Mesenchymal stem cell (in vitro differentiated cells and primary cell): ENCODE results near the gene BMI1.

Experiments
- DNase-seq: peaks from one replicate; pipeline ENCODE4 v3.0.0-alpha.2; 2013
- H2AFZ ChIP-seq: one replicate; pipeline ENCODE4 v1.6.1; 2013; ENCODE audit warnings: low read depth, mild to moderate bottlenecking, control low read depth, inconsistent platforms, low read length, moderate library complexity
- H2AK5ac ChIP-seq: 2 replicates; pipeline ENCODE4 v1.6.1; 2013; ENCODE audit warnings: low read length, moderate library complexity, mild to moderate bottlenecking, inconsistent platforms; ENCODE audit not compliant: severe bottlenecking
- H2BK120ac ChIP-seq: one replicate; pipeline ENCODE4 v1.6.1; 2013; ENCODE audit warnings: low read depth, mild to moderate bottlenecking, inconsistent platforms, low read length, moderate library complexity
- H2BK12ac ChIP-seq, 2 experiments: one replicate each; pipeline ENCODE4 v1.6.1; 2013; ENCODE audit warnings: inconsistent platforms in 2 of 2, low read length in 2 of 2, mild to moderate bottlenecking in 2 of 2, moderate library complexity in 2 of 2, control low read depth in 1 of 2
- H2BK15ac ChIP-seq: one replicate; pipeline ENCODE4 v1.6.1; 2013; ENCODE audit warnings: mild to moderate bottlenecking, low read depth, inconsistent platforms; ENCODE audit not compliant: poor library complexity, severe bottlenecking
- H2BK5ac ChIP-seq: 2 replicates; pipeline ENCODE4 v1.6.1; 2013; ENCODE audit warnings: low read depth, mild to moderate bottlenecking, low read length, control low read depth, inconsistent platforms; ENCODE audit not compliant: poor library complexity, severe bottlenecking
- H3K14ac ChIP-seq, 2 experiments: one replicate each; pipeline ENCODE4 v1.6.1; 2013; ENCODE audit warnings: inconsistent platforms in 2 of 2, low read length in 2 of 2, control low read depth in 1 of 2, mild to moderate bottlenecking in 1 of 2, moderate library complexity in 1 of 2
- H3K18ac ChIP-seq, 2 experiments: one replicate each; pipeline ENCODE4 v1.6.1; 2013; ENCODE audit warnings: inconsistent platforms in 2 of 2, low read length in 2 of 2, control low read depth in 1 of 2, low read depth in 1 of 2, mild to moderate bottlenecking in 1 of 2
- H3K23ac ChIP-seq, 2 experiments: one replicate each; pipeline ENCODE4 v1.6.1; 2013; ENCODE audit warnings: inconsistent platforms in 2 of 2, low read length in 2 of 2, mild to moderate bottlenecking in 2 of 2, moderate library complexity in 2 of 2, control low read depth in 1 of 2
- H3K27ac ChIP-seq: 2 replicates; pipeline ENCODE4 v1.5.1; 2013; ENCODE audit warnings: mild to moderate bottlenecking, moderate library complexity, low read length, control low read depth, inconsistent platforms; ENCODE audit not compliant: poor library complexity, severe bottlenecking
- H3K27me3 ChIP-seq, 2 experiments: 2 replicates each; pipeline versions ENCODE4 v1.6.1 to v1.7.0; 2013; ENCODE audit warnings: low read length in 2 of 2, mild to moderate bottlenecking in 2 of 2, moderate library complexity in 2 of 2, control low read depth in 1 of 2, inconsistent platforms in 1 of 2; ENCODE audit not compliant: control insufficient read depth in 1 of 2, insufficient read depth in 1 of 2
- H3K36me3 ChIP-seq, 2 experiments: 2 replicates each; pipeline versions ENCODE4 v1.6.1 to v1.7.0; 2013; ENCODE audit warnings: low read length in 2 of 2, control low read depth in 1 of 2, inconsistent platforms in 1 of 2, low read depth in 1 of 2, mild to moderate bottlenecking in 1 of 2; ENCODE audit not compliant: insufficient read depth in 2 of 2, control insufficient read depth in 1 of 2
- H3K4ac ChIP-seq, 2 experiments: one replicate each; pipeline ENCODE4 v1.6.1; 2013; ENCODE audit warnings: inconsistent platforms in 2 of 2, low read length in 2 of 2, mild to moderate bottlenecking in 2 of 2, moderate library complexity in 2 of 2, control low read depth in 1 of 2, low read depth in 1 of 2
- H3K4me1 ChIP-seq: 2 replicates; pipeline ENCODE4 v1.6.1; 2013; ENCODE audit warnings: low read depth, low read length, control low read depth; ENCODE audit not compliant: control insufficient read depth, insufficient read depth
- H3K4me2 ChIP-seq: 2 replicates; pipeline ENCODE4 v1.6.1; 2013; ENCODE audit warnings: low read length, mild to moderate bottlenecking, inconsistent platforms; ENCODE audit not compliant: poor library complexity, severe bottlenecking
- H3K4me3 ChIP-seq, 2 experiments: 2 replicates each; pipeline versions ENCODE4 v1.5.1 to v1.7.0; 2013; ENCODE audit warnings: low read length in 2 of 2, mild to moderate bottlenecking in 2 of 2, control low read depth in 1 of 2, low read depth in 1 of 2; ENCODE audit not compliant: insufficient read depth in 1 of 2
- H3K79me1 ChIP-seq: replicated peaks from 2 replicates; pipeline ENCODE4 v1.6.1; 2013; ENCODE audit warnings: mild to moderate bottlenecking, control low read depth, low read length, inconsistent platforms; ENCODE audit not compliant: poor library complexity, severe bottlenecking
- H3K9ac ChIP-seq: 2 replicates; pipeline ENCODE4 v1.7.0; 2013; ENCODE audit warnings: mild to moderate bottlenecking, low read length, moderate library complexity
- H3K9me3 ChIP-seq: 2 replicates; pipeline ENCODE4 v1.7.0; 2013; ENCODE audit warnings: mild to moderate bottlenecking, low read length; ENCODE audit not compliant: control insufficient read depth
- H4K8ac ChIP-seq: one replicate; pipeline ENCODE4 v1.6.1; 2013; ENCODE audit warnings: inconsistent platforms, mild to moderate bottlenecking, low read length, moderate library complexity
- H4K91ac ChIP-seq: one replicate; pipeline ENCODE4 v1.6.1; 2013; ENCODE audit warnings: mild to moderate bottlenecking, low read length, inconsistent platforms
- WGBS: methylation state at CpG from one replicate; pipeline ENCODE4 v1.1.7; 2013; ENCODE audit warnings: mixed read lengths; 5-methylcytosine and 5-hydroxymethylcytosine counted together

Gene BMI1

GRCh38 chr10:22346096-22346661, 25.3 kb downstream of the BMI1 start:
- no peak overlapping the region for H3K4me2 ChIP-seq
- H4K8ac ChIP-seq: no peak overlapping the region
- 14% methylated on average over 4 of the region's 8 CpGs for WGBS

DNA sequence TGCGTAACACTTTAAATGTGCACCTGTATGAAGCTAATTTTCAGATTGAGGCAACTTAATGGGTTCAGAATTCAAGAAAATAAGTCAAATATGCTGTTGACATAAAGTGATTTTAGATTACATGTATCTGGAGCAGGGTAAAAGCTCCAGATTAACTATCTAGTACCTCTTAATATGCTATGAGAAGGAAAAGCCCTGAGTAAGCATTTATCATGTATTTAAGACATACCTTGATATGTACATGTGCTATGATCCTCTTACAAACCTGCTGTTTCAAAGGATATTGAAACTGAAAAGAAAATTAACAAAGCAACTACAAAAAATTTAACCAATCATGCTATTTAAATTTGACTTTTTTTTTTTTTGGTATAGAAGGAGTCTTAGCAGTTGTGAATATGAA, 28.9 kb downstream of the BMI1 start:
- no peak overlapping the region for H2AK5ac ChIP-seq
- no peak overlapping the region for H2BK15ac ChIP-seq
- H4K91ac ChIP-seq: no peak overlapping the region
- peaks cover 9% of the 10 kb centered on the region for H3K4me1 ChIP-seq
- no peak overlapping the region for H3K4me2 ChIP-seq
- H2BK5ac ChIP-seq: no peak overlapping the region
- H3K9me3 ChIP-seq: no peaks in the 10 kb centered on the region
- H3K18ac ChIP-seq: no peak overlapping the region
- no peak overlapping the region for H2BK120ac ChIP-seq
- H3K4me3 ChIP-seq: no peak overlapping the region
- H3K9ac ChIP-seq: no peak overlapping the region
- no peaks in the 10 kb centered on the region for H3K36me3 ChIP-seq
- no peaks in the 10 kb centered on the region for H3K79me1 ChIP-seq
- no peak overlapping the region for H3K27ac ChIP-seq
- no peak overlapping the region for H4K8ac ChIP-seq
- H2BK12ac ChIP-seq: no peak overlapping the region
- no peak overlapping the region for H3K4ac ChIP-seq
- no peak overlapping the region for H3K14ac ChIP-seq
- no peak overlapping the region for H3K23ac ChIP-seq
- H3K27me3 ChIP-seq: peaks cover 26 to 30% of the 10 kb centered on the region in 2 experiments
- DNase-seq: no peak
- no peak overlapping the region for H2AFZ ChIP-seq
- 100% methylated on average over 1 of the region's 1 CpG for WGBS

More at GRCh38 chr10:22346096-22346661, 25.3 kb downstream of the BMI1 start:
- no peak overlapping the region for H3K23ac ChIP-seq
- H3K4me3 ChIP-seq: no peak overlapping the region
- no peak overlapping the region for H3K18ac ChIP-seq
- H2AK5ac ChIP-seq: no peak overlapping the region
- no peak overlapping the region for H2BK120ac ChIP-seq
- H2AFZ ChIP-seq: no peak overlapping the region
- peaks cover 4% of the 10 kb centered on the region for H3K9me3 ChIP-seq
- H3K4ac ChIP-seq: no peak overlapping the region
- H2BK12ac ChIP-seq: no peak overlapping the region
- no peak overlapping the region for H3K27ac ChIP-seq
- H3K14ac ChIP-seq: no peak overlapping the region
- no peak overlapping the region for H2BK15ac ChIP-seq
- peaks cover 10% of the 10 kb centered on the region for H3K4me1 ChIP-seq
- H3K36me3 ChIP-seq: no peaks in the 10 kb centered on the region
- peak; percentile 4 for DNase-seq
- no peak overlapping the region for H2BK5ac ChIP-seq
- no peaks in the 10 kb centered on the region for H3K79me1 ChIP-seq
- H3K9ac ChIP-seq: no peak overlapping the region
- H3K27me3 ChIP-seq: peaks cover 46 to 64% of the 10 kb centered on the region in 2 experiments
- H4K91ac ChIP-seq: no peak overlapping the region

DNA sequence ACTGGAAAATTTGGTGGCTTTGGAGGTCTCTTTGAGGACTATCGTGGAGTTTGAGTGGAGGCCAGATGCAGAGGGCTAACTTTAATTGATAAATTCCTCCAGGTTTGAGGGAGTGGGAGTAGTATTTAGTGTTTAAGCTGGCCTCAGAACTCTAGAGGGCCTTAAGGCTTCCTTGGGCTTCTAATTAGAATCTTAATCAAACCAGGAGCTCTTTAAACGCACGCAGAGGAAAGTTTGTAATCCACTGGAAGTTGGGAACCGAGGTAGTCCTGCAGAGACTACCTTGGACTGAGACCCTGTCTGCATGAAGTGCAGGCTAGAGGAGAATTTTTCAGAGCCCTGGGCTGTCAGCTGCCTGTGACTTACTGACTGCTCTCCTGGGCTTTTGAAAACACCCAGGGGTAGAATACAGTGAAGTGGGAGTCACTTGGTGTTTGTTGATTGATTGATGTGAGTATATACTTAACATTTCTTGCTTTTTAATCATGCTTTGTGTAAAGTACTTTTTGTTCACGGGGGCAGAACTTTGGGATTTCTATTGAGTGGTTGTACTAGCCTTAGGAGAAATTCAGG, 30.3 kb downstream of the BMI1 start:
- Histone ChIP-seq H2BK120ac (no peak overlapping the region), H3K27ac (no peak overlapping the region), H3K36me3 (no peaks in the 10 kb centered on the region), H2AFZ (no peak overlapping the region), H3K4me1 (no peaks in the 10 kb centered on the region), H2AK5ac (no peak overlapping the region), H3K9ac (no peak overlapping the region), H3K23ac (no peak overlapping the region), H3K14ac (no peak overlapping the region), H2BK5ac (no peak overlapping the region), H4K8ac (no peak overlapping the region), H2BK12ac (no peak overlapping the region), H3K4me3 (no peak overlapping the region), H3K4ac (no peak overlapping the region), H3K9me3 (no peaks in the 10 kb centered on the region), H2BK15ac (no peak overlapping the region), H3K79me1 (no peaks in the 10 kb centered on the region), H3K18ac (no peak overlapping the region), H3K4me2 (no peak overlapping the region), H3K27me3 (peaks cover 11 to 15% of the 10 kb centered on the region in 2 experiments), H4K91ac (no peak overlapping the region)
- DNase-seq: no peak
- WGBS: 91% methylated on average over 5 of the region's 5 CpGs

DNA sequence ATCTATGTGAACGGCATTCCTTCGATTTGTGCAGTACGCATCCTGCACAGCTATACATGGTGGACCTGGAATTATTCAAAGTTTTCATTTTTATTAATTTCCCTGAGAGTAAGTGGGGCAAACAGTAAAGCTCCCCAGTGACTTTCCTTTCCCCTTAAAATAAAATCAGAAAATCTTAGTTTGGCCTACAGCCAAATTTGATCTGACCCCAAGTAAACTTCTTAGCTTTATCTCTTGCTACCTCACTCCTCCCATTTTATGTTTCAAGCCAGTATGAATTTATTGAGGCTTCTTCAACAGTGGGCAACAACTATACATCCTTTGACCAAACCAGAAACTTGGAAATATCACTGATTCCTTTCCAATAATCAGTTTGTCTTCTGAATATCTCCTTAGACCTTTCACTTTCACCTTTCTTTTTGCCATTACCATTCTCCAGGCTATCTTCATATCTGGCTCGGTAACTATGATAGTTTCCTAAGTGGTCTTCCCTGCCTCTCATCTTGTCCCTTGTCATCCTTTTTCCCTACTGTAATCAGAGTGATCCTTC, 35.5 kb downstream of the BMI1 start:
- H3K27ac ChIP-seq: no peak overlapping the region
- H3K14ac ChIP-seq: no peak overlapping the region
- H2BK15ac ChIP-seq: no peak overlapping the region
- no peak overlapping the region for H4K91ac ChIP-seq
- no peak overlapping the region for H3K4me2 ChIP-seq
- H2BK120ac ChIP-seq: no peak overlapping the region
- H3K4me3 ChIP-seq: no peak overlapping the region
- 89% methylated on average over 4 of the region's 4 CpGs for WGBS
- H3K36me3 ChIP-seq: no peaks in the 10 kb centered on the region
- no peak overlapping the region for H3K4ac ChIP-seq
- no peaks in the 10 kb centered on the region for H3K9me3 ChIP-seq
- H3K79me1 ChIP-seq: no peaks in the 10 kb centered on the region
- H3K4me1 ChIP-seq: no peaks in the 10 kb centered on the region
- H3K23ac ChIP-seq: no peak overlapping the region
- H2AFZ ChIP-seq: no peak overlapping the region
- no peak overlapping the region for H2BK12ac ChIP-seq
- no peak overlapping the region for H2BK5ac ChIP-seq
- H3K18ac ChIP-seq: no peak overlapping the region
- no peak for DNase-seq
- no peak overlapping the region for H2AK5ac ChIP-seq
- no peak overlapping the region for H4K8ac ChIP-seq
- H3K9ac ChIP-seq: no peak overlapping the region
- no peaks in the 10 kb centered on the region for H3K27me3 ChIP-seq
